Measurements from ENCODE around the gene NPFFR2. TPM values are rescaled to one million over a fixed set of nuclear protein-coding genes. Genes with fewer than 3 reads are reported as not detected.

Gene NPFFR2
- not detected in 2 replicates for total RNA-seq

DNA sequence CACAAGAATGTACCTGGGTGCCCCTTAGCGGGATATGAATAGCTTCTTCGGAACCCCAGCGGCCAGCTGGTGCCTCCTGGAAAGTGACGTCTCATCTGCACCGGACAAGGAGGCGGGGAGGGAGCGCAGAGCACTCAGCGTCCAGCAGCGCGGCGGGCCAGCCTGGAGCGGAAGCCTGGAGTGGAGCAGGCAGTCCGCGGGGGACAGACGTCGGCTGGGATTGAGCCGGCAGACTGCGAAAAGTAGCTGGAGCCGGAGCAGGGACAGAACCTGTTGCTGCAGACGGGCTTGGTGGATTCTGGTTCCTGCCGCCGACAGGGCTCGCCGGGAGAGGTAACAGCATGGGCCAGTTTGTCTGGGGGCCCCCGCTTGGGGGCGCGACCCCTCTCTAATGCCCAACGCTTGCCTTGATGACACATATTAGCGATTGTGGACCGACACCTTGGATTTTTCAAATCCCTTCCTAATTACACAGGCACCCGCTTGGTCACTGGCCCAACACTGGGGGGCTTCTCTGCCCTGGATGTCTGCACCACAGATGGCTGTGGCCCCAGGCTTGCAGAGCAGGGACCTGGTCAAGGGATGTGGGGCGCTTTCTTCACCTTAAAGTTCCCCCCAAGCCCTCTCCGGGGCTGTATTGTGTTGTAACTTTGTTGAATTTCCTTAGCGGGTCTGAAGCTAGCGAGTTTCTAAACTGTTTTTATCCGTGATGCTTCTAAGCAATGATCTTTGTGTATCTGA is at the start of gene NPFFR2:
Gene NPFFR2, plus strand, starts transcription at position 133 of the 741 bp plus-strand sequence. CDS start 96,592 bp downstream, outside the sequence.
- Mint-ChIP-seq H3K4me1 (ENCODE audit: low read depth) (no peaks in the 10 kb centered on the region), H3K27me3 (ENCODE audit: insufficient read depth) (peaks cover 7% of the 10 kb centered on the region)

DNA sequence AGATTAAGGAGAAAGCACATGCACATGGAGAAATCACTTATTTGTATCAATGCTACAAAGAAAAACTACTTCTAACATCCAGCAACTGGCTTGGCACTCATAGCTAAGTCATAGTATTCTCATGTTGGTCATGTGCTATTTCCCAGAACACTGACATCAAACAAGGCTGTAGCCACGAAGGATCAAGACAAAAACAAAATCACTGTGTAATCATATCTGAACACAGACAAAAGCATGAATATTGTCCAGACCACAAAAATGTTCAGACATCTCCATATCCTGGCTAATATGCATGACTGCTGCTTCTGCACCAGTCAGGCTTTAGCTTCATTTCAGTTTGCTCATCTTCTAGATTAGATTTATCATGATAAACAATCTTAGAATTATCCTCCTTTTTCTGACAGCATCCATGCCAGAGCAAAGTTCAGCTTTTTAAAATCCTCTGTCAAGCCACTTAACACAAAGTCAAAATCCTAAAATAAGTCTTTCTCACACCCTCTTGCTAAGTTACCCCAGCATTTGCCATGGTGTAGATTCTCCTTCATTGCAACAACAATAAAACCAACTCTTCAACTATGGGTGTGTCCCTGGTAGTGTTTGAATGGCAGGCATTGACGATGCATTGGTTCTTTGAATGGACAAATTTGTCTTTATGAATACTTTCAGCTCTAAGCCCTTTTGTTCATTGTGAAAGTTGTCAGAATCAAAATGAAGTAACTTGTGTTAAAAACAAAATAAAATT is 39.1 kb upstream of the NPFFR2 start:
- no peaks in the 10 kb centered on the region for H3K36me3 Mint-ChIP-seq (ENCODE audit: low read depth)
- no peaks in the 10 kb centered on the region for H3K27me3 Mint-ChIP-seq (ENCODE audit: insufficient read depth)
- H3K9me3 Mint-ChIP-seq, result peaks cover 5% of the 10 kb centered on the region
- no peak overlapping the region for H3K27ac Mint-ChIP-seq
- DNase-seq (ENCODE audit: low spot score), result no peak
- intact Hi-C loops (cut with micrococcal nuclease), result no loop called here
- no peak overlapping the region for H3K4me3 Mint-ChIP-seq
- H3K4me1 Mint-ChIP-seq (ENCODE audit: low read depth), result no peaks in the 10 kb centered on the region

More for the DNA sequence above, at the start of gene NPFFR2:
- no peaks in the 10 kb centered on the region for H3K9me3 Mint-ChIP-seq
- no peaks in the 10 kb centered on the region for H3K36me3 Mint-ChIP-seq (ENCODE audit: low read depth)
- DNase-seq (ENCODE audit: low spot score), result no peak
- no peak within 1 kb of the TSS for H3K27ac Mint-ChIP-seq
- no peak within 1 kb of the TSS for H3K4me3 Mint-ChIP-seq
- intact Hi-C loops (cut with micrococcal nuclease), result no loop called here

DNA sequence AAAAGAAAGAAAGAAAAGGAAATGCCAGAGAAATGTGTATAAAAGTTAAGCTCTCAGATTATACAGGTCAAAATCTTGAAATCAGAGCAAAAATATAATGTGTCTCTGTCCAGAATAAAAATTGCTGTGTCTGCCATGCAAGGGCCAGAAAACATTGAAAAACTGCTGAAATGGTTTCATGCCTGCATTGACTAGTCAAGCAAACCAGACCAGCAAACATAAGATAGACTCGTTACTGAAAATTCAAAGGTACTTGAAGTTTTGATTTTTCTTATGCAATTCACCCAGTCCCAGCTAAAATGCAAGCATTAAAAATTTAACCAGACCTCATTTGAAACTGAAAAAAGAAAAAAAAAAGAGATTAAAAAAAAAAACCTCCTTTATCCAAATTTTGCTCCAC is 37.2 kb upstream of the NPFFR2 start:
- Mint-ChIP-seq H3K27ac (no peak overlapping the region), H3K36me3 (ENCODE audit: low read depth) (no peaks in the 10 kb centered on the region), H3K4me3 (no peak overlapping the region), H3K4me1 (ENCODE audit: low read depth) (no peaks in the 10 kb centered on the region), H3K27me3 (ENCODE audit: insufficient read depth) (no peaks in the 10 kb centered on the region), H3K9me3 (peaks cover 5% of the 10 kb centered on the region)
- no peak for DNase-seq (ENCODE audit: low spot score)
- intact Hi-C loops (cut with micrococcal nuclease), result no loop called here

DNA sequence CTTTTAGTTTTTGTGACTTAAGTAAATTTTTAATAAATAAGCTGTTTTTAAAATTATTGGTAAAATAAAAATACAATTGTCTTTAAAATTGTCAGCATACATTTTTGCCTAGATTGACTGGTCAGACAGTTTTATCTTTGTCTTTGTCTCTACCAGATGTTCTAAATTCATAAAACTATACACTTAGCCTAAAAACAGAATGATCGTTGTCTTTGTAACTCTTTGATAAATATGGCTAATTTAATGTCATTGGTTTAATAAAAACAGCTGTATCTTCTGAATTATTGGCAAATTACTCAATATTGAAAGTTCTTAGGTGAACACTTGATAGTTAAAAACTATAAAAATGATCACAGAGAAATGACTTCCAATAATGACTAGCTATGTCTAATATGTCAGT is 36.5 kb upstream of the NPFFR2 start:
- H3K4me1 Mint-ChIP-seq (ENCODE audit: low read depth), result no peaks in the 10 kb centered on the region

DNA sequence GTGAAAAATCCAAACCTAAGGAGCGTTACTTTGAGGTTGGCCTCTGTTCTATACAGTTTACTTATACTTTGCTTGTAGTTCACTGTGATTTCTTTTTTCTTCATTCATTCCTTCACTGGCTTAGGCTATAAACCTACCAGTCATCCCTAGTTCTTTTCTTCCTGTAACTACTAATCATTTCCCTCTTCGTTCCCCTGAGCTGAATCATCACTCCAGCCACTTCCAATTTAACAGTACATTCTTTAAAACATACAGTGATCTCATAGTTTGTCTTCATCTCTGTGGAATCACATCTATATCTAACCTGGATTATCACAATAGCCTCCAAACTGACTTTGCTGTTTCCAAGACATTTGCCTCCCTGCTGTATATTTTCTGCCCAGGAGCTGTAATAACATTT is 25.2 kb upstream of the NPFFR2 start:
- Mint-ChIP-seq H3K9me3 (no peaks in the 10 kb centered on the region), H3K27me3 (ENCODE audit: insufficient read depth) (no peaks in the 10 kb centered on the region), H3K27ac (no peak overlapping the region), H3K36me3 (ENCODE audit: low read depth) (no peaks in the 10 kb centered on the region), H3K4me1 (ENCODE audit: low read depth) (no peaks in the 10 kb centered on the region), H3K4me3 (no peak overlapping the region)
- DNase-seq (ENCODE audit: low spot score), result no peak
- intact Hi-C loops (cut with micrococcal nuclease), result no loop called here

More for the DNA sequence above, 36.5 kb upstream of the NPFFR2 start:
- DNase-seq (ENCODE audit: low spot score), result no peak
- H3K36me3 Mint-ChIP-seq (ENCODE audit: low read depth), result no peaks in the 10 kb centered on the region
- no peaks in the 10 kb centered on the region for H3K27me3 Mint-ChIP-seq (ENCODE audit: insufficient read depth)
- H3K27ac Mint-ChIP-seq, result no peak overlapping the region
- H3K4me3 Mint-ChIP-seq, result no peak overlapping the region
- intact Hi-C loops (cut with micrococcal nuclease), result no loop called here
- peaks cover 5% of the 10 kb centered on the region for H3K9me3 Mint-ChIP-seq

DNA sequence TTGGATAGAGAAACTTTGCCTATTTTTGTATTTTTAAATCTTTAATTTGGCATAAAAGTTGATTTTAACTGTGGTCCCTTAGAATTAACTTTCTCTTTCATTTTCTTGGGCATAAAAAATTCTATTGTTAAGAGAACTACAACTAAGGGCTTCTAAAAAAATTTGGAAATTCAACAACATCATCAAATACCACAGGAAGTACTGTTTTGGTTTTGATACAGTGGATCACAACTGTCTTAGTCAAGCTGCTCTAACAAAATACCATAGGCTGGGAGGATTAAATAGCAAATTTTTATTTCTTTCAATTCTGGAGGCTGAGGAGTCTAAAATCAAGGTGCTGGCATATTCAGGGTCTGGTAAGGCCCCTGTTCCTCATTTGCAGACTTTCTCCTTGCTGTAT is 19.9 kb upstream of the NPFFR2 start:
- Mint-ChIP-seq H3K27me3 (ENCODE audit: insufficient read depth) (no peaks in the 10 kb centered on the region), H3K4me3 (no peak overlapping the region), H3K4me1 (ENCODE audit: low read depth) (no peaks in the 10 kb centered on the region), H3K27ac (no peak overlapping the region), H3K36me3 (ENCODE audit: low read depth) (no peaks in the 10 kb centered on the region), H3K9me3 (no peaks in the 10 kb centered on the region)
- no peak for DNase-seq (ENCODE audit: low spot score)
- intact Hi-C loops (cut with micrococcal nuclease), result no loop called here

DNA sequence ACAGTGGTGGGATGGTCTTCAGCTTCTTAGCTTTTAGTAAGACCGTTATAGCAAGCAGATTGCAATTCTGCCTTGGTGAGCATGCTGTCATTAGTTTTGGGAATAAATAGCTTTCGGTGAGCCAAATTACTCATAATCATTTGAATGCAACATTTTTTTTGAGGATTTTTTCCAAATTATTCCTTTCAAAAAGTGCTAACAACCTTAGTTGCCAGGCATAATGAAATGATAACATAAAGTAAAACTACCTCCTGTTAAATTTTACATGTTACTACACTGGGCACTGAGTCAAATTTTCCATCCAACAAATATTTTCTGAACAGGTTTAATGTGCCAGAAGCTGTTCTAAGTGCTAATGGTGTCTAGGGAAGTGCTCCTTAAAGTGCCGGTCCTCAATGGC is 15.8 kb upstream of the NPFFR2 start:
- Mint-ChIP-seq H3K4me1 (ENCODE audit: low read depth) (no peaks in the 10 kb centered on the region), H3K27ac (no peak overlapping the region), H3K4me3 (no peak overlapping the region), H3K27me3 (ENCODE audit: insufficient read depth) (no peaks in the 10 kb centered on the region), H3K9me3 (no peaks in the 10 kb centered on the region), H3K36me3 (ENCODE audit: low read depth) (no peaks in the 10 kb centered on the region)
- no peak for DNase-seq (ENCODE audit: low spot score)
- intact Hi-C loops (cut with micrococcal nuclease), result no loop called here

DNA sequence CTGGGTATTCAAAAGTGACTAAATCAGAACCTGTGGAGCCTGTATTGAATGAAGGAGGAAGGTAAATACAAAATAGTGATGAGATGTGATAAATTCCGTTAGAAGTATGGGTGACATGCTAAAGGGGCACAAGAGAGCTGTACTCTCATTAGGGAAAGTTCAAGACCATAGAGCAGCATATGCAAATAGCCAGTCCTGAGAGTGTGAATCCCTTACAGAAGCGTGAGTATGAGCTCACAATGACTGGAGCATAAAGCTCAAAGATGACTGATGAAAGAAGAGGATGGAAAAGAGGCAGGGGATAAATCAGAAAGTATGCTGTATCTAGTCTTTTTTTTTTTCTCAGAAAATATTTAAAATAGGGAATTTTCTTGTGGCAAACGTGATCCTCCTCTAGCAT is 12.1 kb upstream of the NPFFR2 start:
- no peak for DNase-seq (ENCODE audit: low spot score)
- Mint-ChIP-seq H3K27ac (no peak overlapping the region), H3K4me1 (ENCODE audit: low read depth) (no peaks in the 10 kb centered on the region), H3K4me3 (no peak overlapping the region), H3K27me3 (ENCODE audit: insufficient read depth) (no peaks in the 10 kb centered on the region), H3K36me3 (ENCODE audit: low read depth) (no peaks in the 10 kb centered on the region), H3K9me3 (no peaks in the 10 kb centered on the region)
- intact Hi-C loops (cut with micrococcal nuclease), result no loop called here

DNA sequence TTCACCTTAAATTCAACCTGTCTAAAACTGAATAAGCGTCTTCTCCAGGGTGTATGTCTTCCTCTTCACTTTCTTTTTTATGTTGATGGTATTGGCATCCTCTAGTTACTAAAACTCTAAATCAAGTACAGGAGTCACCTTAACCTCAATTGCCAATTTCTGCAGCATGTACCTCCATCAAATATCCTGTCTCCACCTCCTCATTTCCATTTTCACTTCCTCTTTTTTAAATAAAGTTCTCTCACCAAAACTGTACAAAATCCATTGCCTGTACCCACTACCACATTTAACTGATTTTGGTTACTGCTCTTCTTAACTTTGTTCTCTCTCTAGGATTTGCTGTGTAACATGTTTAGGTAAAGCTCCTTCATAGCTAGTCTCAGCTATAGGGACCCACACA is 9.2 kb upstream of the NPFFR2 start:
- intact Hi-C loops (cut with micrococcal nuclease), result no loop called here
- Mint-ChIP-seq H3K4me1 (ENCODE audit: low read depth) (no peaks in the 10 kb centered on the region), H3K9me3 (no peaks in the 10 kb centered on the region), H3K27me3 (ENCODE audit: insufficient read depth) (no peaks in the 10 kb centered on the region), H3K27ac (no peak overlapping the region), H3K4me3 (no peak overlapping the region), H3K36me3 (ENCODE audit: low read depth) (no peaks in the 10 kb centered on the region)
- no peak for DNase-seq (ENCODE audit: low spot score)

DNA sequence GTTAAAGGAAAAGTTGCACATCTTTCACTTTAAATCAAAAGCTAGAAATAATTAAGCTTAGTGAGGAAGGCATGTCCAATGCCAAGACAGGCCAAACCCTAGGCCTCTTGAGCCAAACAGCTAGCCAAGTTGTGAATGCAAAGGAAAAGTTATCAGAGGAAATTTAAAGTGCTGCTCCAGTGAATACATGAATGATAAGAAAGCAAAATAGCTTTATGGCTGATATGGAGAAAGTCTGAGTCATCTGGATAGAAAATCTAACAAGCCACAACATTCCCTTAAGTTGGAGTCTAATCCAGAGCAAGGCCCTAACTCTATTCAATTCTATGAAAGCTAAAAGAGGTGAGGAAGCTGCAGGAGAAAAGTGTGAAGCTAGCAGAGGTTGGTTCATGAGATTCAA is 23.8 kb downstream of the NPFFR2 start:
- Mint-ChIP-seq H3K36me3 (ENCODE audit: low read depth) (no peaks in the 10 kb centered on the region), H3K9me3 (no peaks in the 10 kb centered on the region), H3K27ac (no peak overlapping the region), H3K4me3 (no peak overlapping the region), H3K4me1 (ENCODE audit: low read depth) (no peaks in the 10 kb centered on the region), H3K27me3 (ENCODE audit: insufficient read depth) (no peaks in the 10 kb centered on the region)
- no peak for DNase-seq (ENCODE audit: low spot score)
- intact Hi-C loops (cut with micrococcal nuclease), result no loop called here

DNA sequence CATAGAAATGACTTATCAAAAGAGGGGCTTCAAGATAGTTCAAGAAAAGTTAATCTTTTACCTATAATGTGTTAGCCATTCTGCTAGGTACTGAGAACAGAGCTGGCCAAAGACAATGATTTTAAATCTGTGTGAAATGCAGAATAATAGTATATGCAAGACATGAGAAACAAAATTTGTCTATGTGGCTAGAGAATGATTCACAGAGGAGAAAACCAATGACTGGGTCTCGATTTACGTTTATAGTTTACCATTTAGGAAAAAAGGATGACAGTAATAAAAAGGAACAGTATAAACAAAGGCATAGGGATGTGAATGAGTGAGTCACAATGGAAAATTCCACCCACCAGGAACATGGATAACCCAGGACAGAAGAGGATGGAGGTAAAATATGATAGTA is 31.9 kb downstream of the NPFFR2 start:
- intact Hi-C loops (cut with micrococcal nuclease), result no loop called here
- no peak overlapping the region for H3K4me3 Mint-ChIP-seq
- no peak overlapping the region for H3K27ac Mint-ChIP-seq
- no peaks in the 10 kb centered on the region for H3K9me3 Mint-ChIP-seq
- no peaks in the 10 kb centered on the region for H3K36me3 Mint-ChIP-seq (ENCODE audit: low read depth)
- H3K4me1 Mint-ChIP-seq (ENCODE audit: low read depth), result no peaks in the 10 kb centered on the region
- no peaks in the 10 kb centered on the region for H3K27me3 Mint-ChIP-seq (ENCODE audit: insufficient read depth)
- no peak for DNase-seq (ENCODE audit: low spot score)

DNA sequence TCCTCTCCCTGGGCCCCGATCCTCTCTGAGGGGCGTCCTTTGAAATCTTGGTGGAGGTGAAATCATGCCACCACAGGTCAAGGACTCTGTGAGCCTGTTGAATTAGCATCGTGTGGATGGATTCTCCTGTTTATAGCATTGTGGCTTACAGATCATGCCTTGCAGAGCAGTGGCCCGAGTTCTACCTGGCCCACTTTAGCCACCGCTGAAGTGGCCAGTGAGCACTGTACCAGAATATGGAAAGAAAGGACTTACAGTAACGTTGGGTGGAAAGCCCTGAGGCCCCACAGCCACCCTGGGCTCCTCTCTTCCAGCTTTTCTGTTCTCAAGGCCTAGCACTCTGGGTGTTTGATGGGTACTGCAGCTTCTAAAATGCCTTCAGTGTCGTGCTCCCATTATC is 35.3 kb downstream of the NPFFR2 start:
- no peak overlapping the region for H3K27ac Mint-ChIP-seq
- no peaks in the 10 kb centered on the region for H3K4me1 Mint-ChIP-seq (ENCODE audit: low read depth)
- H3K27me3 Mint-ChIP-seq (ENCODE audit: insufficient read depth), result no peaks in the 10 kb centered on the region
- H3K9me3 Mint-ChIP-seq, result no peaks in the 10 kb centered on the region
- no peak overlapping the region for H3K4me3 Mint-ChIP-seq
- intact Hi-C loops (cut with micrococcal nuclease), result no loop called here
- H3K36me3 Mint-ChIP-seq (ENCODE audit: low read depth), result no peaks in the 10 kb centered on the region
- DNase-seq (ENCODE audit: low spot score), result no peak

DNA sequence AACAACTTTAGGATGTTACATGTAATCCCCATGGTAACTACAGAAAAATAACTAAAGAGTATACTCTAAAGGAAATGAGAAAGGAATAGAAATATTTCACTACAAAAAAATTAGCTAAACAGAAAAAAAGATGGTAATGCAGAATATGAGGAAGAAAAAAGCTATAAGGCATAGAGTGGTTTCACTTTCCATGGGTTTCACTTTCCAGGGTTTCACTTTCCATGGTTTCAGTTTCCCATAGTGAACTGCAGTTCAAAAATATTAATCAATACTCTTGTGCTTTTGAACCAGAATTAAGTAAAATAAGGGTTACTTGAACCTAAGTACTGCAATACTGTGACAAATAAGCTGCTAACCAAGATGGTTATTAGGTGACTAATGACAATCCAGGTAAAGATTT is 42.0 kb downstream of the NPFFR2 start:
- Mint-ChIP-seq H3K9me3 (no peaks in the 10 kb centered on the region), H3K4me1 (ENCODE audit: low read depth) (no peaks in the 10 kb centered on the region), H3K27me3 (ENCODE audit: insufficient read depth) (no peaks in the 10 kb centered on the region), H3K36me3 (ENCODE audit: low read depth) (no peaks in the 10 kb centered on the region), H3K27ac (no peak overlapping the region), H3K4me3 (no peak overlapping the region)
- intact Hi-C loops (cut with micrococcal nuclease), result no loop called here
- no peak for DNase-seq (ENCODE audit: low spot score)
